ENCODE results near the gene LRRTM4. TPM values are rescaled to one million over a fixed set of nuclear protein-coding genes. Genes with fewer than 3 reads are reported as not detected.
"Not testable (repeated sequence)": the region's sequence is repeated elsewhere in the genome, so short reads cannot be mapped to it uniquely, and the experiment has no call there.

Gene LRRTM4
- total RNA-seq, 1 donor from 2014 or later, result not detected

DNA sequence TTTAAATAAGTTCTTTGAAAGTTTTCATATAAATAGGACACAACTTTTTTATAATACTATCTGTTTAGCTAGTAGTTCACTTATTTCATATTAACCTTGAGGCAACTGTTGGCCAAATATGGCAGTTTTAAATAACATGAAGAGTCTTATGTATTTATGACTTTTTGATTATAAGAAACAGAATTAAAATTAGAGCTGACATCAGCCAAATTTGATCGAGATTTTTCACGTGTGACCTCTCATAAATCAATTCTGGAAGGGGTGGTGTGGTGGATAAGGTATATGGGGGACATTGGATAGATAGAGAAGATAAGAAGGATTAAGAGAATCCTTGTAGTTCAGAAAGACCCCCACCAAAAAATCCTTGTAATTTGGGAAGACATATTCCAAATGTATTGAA lies 776.6 kb downstream of the LRRTM4 start:
- intact Hi-C loops (cut with micrococcal nuclease), result no loop called here
- Mint-ChIP-seq H3K27ac (no peak overlapping the region), H3K9me3 (no peaks in the 10 kb centered on the region), H3K4me1 (no peaks in the 10 kb centered on the region), H3K36me3 (ENCODE audit: low read depth) (no peaks in the 10 kb centered on the region), H3K27me3 (no peaks in the 10 kb centered on the region), H3K4me3 (no peak overlapping the region)
- DNase-seq, result no peak

DNA sequence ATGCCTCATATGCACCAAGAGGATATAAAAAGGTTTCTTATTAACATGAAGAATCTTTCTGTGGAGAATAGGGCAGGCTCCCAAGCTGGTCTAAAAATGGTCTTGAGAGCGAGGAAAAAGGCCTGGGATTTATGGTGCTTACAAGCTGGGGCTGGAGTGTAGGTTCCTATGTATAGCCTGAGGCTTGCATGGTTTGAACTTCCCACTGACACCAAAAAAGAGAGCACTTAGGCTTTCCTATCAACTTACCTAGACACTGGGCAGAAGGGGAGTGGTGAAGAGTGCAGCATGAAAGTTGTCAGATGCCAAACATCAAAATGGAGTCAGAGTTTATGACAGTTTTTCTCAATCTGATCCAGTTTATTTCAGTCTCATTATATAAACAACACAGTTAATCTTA lies 784.6 kb downstream of the LRRTM4 start:
- Mint-ChIP-seq H3K4me1 (no peaks in the 10 kb centered on the region), H3K9me3 (no peaks in the 10 kb centered on the region), H3K27ac (no peak overlapping the region), H3K36me3 (ENCODE audit: low read depth) (no peaks in the 10 kb centered on the region), H3K27me3 (no peaks in the 10 kb centered on the region), H3K4me3 (no peak overlapping the region)
- intact Hi-C loops (cut with micrococcal nuclease), result no loop called here
- no peak for DNase-seq

DNA sequence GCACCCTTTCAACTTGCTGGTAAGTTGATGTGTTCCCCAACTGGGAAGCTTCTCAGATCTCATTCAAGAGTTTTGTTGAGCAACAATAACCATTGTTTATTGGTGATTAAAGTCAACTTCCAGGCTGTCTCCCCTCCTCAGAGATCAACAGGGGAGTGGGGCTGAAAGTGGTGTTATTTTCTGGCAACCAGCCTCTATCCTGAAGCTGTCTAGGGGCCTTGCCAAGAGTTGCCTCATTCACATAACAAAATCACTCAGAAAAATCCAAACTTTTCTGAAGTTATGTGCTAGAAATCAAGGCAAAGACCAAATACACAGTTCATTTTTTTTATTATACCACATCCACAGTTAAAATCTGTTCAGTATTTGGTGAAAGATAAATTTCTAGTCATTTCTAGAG lies 788.4 kb downstream of the LRRTM4 start:
- intact Hi-C loops (cut with micrococcal nuclease), result no loop called here
- H3K27me3 Mint-ChIP-seq, result no peaks in the 10 kb centered on the region
- H3K9me3 Mint-ChIP-seq, result no peaks in the 10 kb centered on the region
- no peaks in the 10 kb centered on the region for H3K36me3 Mint-ChIP-seq (ENCODE audit: low read depth)
- no peaks in the 10 kb centered on the region for H3K4me1 Mint-ChIP-seq
- no peak overlapping the region for H3K4me3 Mint-ChIP-seq
- no peak for DNase-seq
- H3K27ac Mint-ChIP-seq, result no peak overlapping the region

DNA sequence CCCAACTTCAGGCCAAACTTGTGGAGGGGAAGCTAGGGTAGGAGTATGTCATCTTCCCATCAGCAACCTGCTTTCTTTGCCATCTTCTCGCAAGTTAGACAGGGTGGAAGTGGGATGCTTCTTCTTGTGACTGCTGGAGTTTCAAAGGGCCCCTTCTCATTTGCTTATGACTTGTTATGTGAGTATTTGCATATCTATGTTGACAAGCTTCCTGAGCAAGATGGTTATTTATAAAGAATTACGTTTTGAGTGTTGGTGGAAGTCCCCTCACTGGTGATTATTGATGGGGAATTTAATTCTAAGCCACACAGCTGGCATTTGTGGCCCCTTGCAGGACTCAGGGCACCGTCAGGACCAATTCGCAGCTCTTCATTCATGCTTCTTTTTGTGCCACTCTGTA lies 791.0 kb downstream of the LRRTM4 start:
- no peak overlapping the region for H3K27ac Mint-ChIP-seq
- no peak for DNase-seq
- no peaks in the 10 kb centered on the region for H3K4me1 Mint-ChIP-seq
- H3K27me3 Mint-ChIP-seq, result no peaks in the 10 kb centered on the region
- H3K4me3 Mint-ChIP-seq, result no peak overlapping the region
- H3K36me3 Mint-ChIP-seq (ENCODE audit: low read depth), result no peaks in the 10 kb centered on the region
- peaks cover 4% of the 10 kb centered on the region for H3K9me3 Mint-ChIP-seq
- intact Hi-C loops (cut with micrococcal nuclease), result no loop called here

DNA sequence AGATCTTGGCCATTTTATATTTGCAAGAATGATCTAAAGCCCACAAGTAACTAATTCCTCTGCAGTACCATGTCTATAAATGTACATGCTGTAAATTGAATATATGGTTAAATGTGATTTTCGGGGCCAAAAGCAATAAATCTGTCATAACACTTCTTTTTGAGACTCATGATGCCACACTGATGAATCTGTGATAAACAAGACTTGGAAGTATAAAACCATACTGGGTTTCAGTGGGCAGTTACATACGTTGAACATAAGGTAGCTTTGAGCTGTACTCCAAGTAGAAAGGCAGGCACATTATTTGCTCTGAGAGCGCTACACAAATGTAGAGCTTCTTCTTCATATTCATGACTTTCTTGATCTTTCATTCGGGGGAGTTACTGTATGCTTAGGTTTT lies 792.2 kb downstream of the LRRTM4 start:
- intact Hi-C loops (cut with micrococcal nuclease), result no loop called here
- Mint-ChIP-seq H3K9me3 (peaks cover 4% of the 10 kb centered on the region), H3K27ac (no peak overlapping the region), H3K27me3 (no peaks in the 10 kb centered on the region), H3K36me3 (ENCODE audit: low read depth) (no peaks in the 10 kb centered on the region), H3K4me3 (no peak overlapping the region), H3K4me1 (no peaks in the 10 kb centered on the region)
- DNase-seq, result no peak

DNA sequence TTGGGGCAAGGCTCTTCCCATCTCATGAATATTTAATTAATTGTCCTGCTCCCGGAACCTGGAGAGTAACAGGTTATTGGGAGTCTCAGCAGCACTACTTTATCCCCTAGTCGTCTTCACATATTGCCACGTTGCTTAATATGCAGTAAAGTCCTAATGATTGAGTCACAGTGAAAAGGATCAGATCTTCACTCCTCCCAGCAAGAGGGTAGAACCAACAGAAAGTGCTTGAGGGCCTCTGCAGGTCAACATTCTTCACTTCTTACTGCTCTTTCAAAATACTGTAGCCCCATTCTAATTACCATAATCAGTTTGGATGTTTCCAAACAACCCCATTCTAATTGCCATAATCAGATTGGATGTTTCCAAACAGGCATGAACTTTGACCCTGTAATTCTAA lies 801.0 kb downstream of the LRRTM4 start:
- no peaks in the 10 kb centered on the region for H3K4me1 Mint-ChIP-seq
- no peaks in the 10 kb centered on the region for H3K9me3 Mint-ChIP-seq
- no peak overlapping the region for H3K4me3 Mint-ChIP-seq
- no peak overlapping the region for H3K27ac Mint-ChIP-seq
- H3K36me3 Mint-ChIP-seq (ENCODE audit: low read depth), result no peaks in the 10 kb centered on the region
- H3K27me3 Mint-ChIP-seq, result no peaks in the 10 kb centered on the region
- intact Hi-C loops (cut with micrococcal nuclease), result no loop called here
- DNase-seq, result no peak

DNA sequence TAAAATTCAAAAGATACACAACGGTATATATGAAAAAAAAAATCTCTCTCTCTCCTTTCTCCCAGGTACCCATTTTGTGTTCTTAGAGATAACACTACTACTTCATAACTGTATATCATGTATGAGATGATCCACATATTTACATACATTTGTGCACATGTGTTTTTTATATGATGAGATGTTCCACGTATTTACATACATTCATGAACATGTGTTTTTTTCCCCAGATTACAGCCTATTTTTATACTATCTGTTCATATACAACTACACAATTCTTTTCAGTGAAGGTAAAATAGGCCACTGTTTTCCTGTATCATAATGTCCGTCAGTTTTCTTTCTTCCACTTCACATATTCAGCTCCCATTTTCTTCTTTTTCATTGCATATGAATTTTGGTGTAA lies 808.9 kb downstream of the LRRTM4 start:
- Mint-ChIP-seq H3K4me1 (no peaks in the 10 kb centered on the region), H3K4me3 (no peak overlapping the region), H3K9me3 (peaks cover 12% of the 10 kb centered on the region), H3K27ac (no peak overlapping the region), H3K36me3 (ENCODE audit: low read depth) (no peaks in the 10 kb centered on the region), H3K27me3 (no peaks in the 10 kb centered on the region)
- DNase-seq, result no peak
- intact Hi-C loops (cut with micrococcal nuclease), result no loop called here

DNA sequence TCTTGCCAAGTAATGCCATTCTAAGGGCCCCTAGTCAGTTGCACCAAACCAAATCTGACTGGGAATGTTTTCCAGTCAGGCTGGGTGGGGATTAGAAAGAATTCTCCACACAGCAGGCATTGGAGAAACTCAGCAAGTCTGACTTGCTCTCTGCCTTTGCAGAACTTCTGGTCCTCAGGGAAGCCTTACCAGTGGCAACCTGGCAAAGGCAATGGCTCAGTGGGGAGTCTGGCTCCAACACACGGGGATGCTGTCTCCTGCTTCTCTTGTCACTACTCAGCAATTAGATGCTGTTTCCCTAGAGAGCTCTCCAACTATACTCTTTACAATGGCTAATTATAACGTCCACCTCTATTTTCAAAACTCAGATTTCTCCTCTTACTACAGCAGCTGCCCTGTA lies 810.7 kb downstream of the LRRTM4 start:
- H3K4me1 Mint-ChIP-seq, result no peaks in the 10 kb centered on the region
- no peaks in the 10 kb centered on the region for H3K27me3 Mint-ChIP-seq
- H3K9me3 Mint-ChIP-seq, result peaks cover 19% of the 10 kb centered on the region
- intact Hi-C loops (cut with micrococcal nuclease), result no loop called here
- no peak overlapping the region for H3K4me3 Mint-ChIP-seq
- no peak overlapping the region for H3K27ac Mint-ChIP-seq
- DNase-seq, result no peak
- H3K36me3 Mint-ChIP-seq (ENCODE audit: low read depth), result no peaks in the 10 kb centered on the region

DNA sequence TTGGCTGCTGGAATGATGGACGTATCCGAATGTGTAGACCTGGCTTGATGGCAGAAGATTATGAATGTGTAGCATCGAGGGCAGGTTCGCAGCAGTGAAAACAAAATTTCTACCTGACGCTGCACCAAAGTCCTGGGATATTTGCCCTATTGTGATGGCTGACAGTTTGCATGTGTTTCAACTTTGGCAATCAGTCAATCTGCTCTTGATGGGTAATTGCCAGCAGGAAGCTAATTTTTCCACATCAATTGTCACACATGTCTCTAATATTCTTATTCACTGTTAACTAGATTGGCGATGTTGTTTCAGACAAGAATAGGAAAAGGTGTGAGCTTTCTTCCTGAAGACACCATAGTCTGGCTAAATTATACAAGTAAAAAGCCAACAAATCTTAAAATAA lies 821.3 kb downstream of the LRRTM4 start:
- Mint-ChIP-seq H3K36me3 (ENCODE audit: low read depth) (no peaks in the 10 kb centered on the region), H3K4me3 (no peak overlapping the region), H3K9me3 (no peaks in the 10 kb centered on the region), H3K27me3 (no peaks in the 10 kb centered on the region), H3K27ac (no peak overlapping the region), H3K4me1 (no peaks in the 10 kb centered on the region)
- DNase-seq, result no peak
- intact Hi-C loops (cut with micrococcal nuclease), result no loop called here

DNA sequence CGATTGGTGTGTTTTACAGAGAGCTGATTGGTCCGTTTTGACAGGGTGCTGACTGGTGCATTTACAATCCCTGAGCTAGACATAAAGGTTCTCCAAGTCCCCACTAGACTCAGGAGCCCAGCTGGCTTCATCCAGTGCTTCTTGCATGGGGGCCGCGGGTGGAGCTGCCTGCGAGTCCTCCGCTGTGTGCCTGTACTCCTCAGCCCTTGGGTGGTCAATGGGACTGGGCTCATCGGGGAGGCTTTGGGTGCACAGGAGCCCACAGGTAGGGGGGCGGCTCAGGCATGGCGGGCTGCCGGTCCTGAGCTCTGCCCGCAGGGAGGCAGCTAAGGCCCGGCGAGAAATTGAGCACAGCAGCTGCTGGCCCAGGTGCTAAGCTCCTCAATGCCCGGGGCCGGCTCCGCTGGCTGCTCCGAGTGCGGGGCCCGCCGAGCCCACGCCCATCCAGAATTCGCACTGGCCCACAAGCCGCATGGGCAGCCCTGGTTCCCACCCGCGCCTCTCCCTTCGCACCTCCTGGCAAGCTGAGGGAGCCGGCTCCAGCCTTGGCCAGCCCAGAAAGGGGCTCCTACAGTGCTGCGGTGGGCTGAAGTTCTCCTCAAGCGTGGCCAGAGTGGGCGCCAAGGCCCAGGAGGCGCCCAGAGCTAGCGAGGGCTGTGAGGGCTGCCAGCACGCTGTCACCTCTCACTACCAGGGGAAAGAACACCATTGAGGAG lies 824.0 kb downstream of the LRRTM4 start:
- H3K4me1 Mint-ChIP-seq; H3K9me3 Mint-ChIP-seq; DNase-seq; intact Hi-C loops (cut with micrococcal nuclease); H3K27me3 Mint-ChIP-seq; H3K27ac Mint-ChIP-seq; H3K36me3 Mint-ChIP-seq (ENCODE audit: low read depth); H3K4me3 Mint-ChIP-seq: not testable (repeated sequence)
